Tibial nerve (tissue), 4 donors: ENCODE measurements around the gene DIAPH1. TPM values are rescaled to one million over a fixed set of nuclear protein-coding genes. Genes with fewer than 3 reads are reported as not detected.

ENCODE experiments used
- DNase-seq, 2 donors: peaks; one replicate each; pipeline ENCODE4 v3.0.0-alpha.2; 2019; ENCODE audit warnings: low spot score in 2 of 2
- H3K27ac ChIP-seq, 4 donors: fragments of 200-600 bp; sonication (generic) in 3 of 4; one replicate each; pipeline ENCODE4 v1.5.1; 2017 to 2019; ENCODE audit warnings: mild to moderate bottlenecking in 1 of 4
- H3K27me3 ChIP-seq, 2 donors: fragments of 200-600 bp; sonication (generic) in 1 of 2; one replicate each; pipeline versions ENCODE4 v1.5.1 to v1.6.0; 2017 to 2019
- H3K36me3 ChIP-seq, 3 donors: fragments of 200-600 bp; sonication (generic); one replicate each; pipeline ENCODE4 v1.5.1; 2018 to 2019
- H3K4me1 ChIP-seq, 4 donors: fragments of 200-600 bp; sonication (generic) in 3 of 4; one replicate each; pipeline ENCODE4 v1.5.1; 2017 to 2019
- H3K4me3 ChIP-seq, 4 donors: fragments of 200-600 bp; sonication (generic) in 3 of 4; one replicate each; pipeline ENCODE4 v1.5.1; 2017 to 2019; ENCODE audit warnings: mild to moderate bottlenecking in 1 of 4, moderate library complexity in 1 of 4
- H3K9me3 ChIP-seq, 4 donors: fragments of 200-600 bp; sonication (generic) in 3 of 4; one replicate each; pipeline ENCODE4 v1.5.1; 2017 to 2019
- CTCF ChIP-seq, 5 experiments: fragments of 200-600 bp in 3 of 5; fragments of 450-650 bp in 2 of 5; sonication (generic) in 3 of 5; IDR thresholded peaks; one replicate each; pipeline ENCODE4 v1.5.1; 2016 to 2019; ENCODE audit warnings: antibody characterized with exemption in 5 of 5, mild to moderate bottlenecking in 3 of 5, moderate library complexity in 2 of 5
- EP300 ChIP-seq, 2 donors: sonication (generic); formaldehyde crosslinking; IDR thresholded peaks; one replicate each; pipeline ENCODE4 v1.6.1; 2017; ENCODE audit warnings: antibody characterized with exemption in 2 of 2, mild to moderate bottlenecking in 1 of 2
- POLR2A ChIP-seq, 2 donors: fragments of 450-650 bp; IDR thresholded peaks; one replicate each; pipeline ENCODE4 v1.6.1; 2017; ENCODE audit warnings: antibody characterized with exemption in 2 of 2, mild to moderate bottlenecking in 2 of 2, moderate library complexity in 2 of 2
- WGBS, 2 donors: methylation state at CpG; one replicate each; pipeline ENCODE4 v1.1.5; 2018; 5-methylcytosine and 5-hydroxymethylcytosine counted together
- total RNA-seq, 4 donors: library from RNA; depleted of rRNA; stranded (reverse); fragments of >200 nt; gene quantifications; one replicate each; pipeline ENCODE4 v1.1.0, GENCODE V29; 2016

Gene DIAPH1
- total RNA-seq, 4 donors from 2014 or later: 59.4 to 102 (median 64.0) TPM

DNA sequence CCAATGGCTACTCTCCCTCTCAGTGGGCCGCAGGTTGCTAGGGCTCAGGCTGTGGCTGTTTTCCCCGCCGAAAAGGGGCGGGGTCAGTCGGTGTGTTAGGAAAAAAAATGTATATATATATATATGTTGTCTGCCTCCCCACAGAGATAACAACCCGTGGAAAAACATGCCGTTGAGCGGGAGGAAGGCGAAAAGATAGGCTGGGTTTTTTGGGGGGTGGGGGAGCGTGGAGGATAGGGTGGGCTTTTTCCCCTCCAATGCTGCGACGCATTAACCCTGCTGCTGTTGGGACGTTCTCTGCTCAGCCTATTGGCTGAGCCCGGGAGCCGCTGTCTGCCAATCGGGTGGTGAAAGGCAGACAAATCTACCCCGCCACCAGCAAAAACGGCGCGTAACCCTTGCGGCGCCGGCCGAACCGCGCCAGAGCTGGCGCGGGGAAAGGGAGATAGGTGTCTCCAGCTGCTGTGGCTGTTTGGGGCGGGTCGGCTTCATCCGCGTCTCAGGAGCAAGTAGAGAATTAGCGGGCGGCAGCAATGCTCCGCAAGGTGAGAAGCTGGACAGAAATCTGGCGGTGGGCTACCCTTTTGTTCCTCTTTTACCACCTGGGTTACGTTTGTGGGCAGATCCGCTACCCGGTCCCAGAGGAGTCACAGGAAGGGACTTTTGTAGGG lies 134.0 kb downstream of the DIAPH1 start, which contains the start of gene PCDHGC4:
Gene PCDHGC4 (plus strand): TSS at position 390 of the 671 bp plus-strand sequence. CDS start 144 bp downstream, at position 534.
- WGBS, 2 donors: 21 to 23% methylated on average over 38 to 39 of the region's 39 CpGs
- no peak for DNase-seq
- Histone ChIP-seq H3K4me1 (peaks cover 0 to 48% (median 9%) of the 10 kb centered on the region in 4 donors), H3K27ac (no peak within 1 kb of the TSS), H3K36me3 (peaks cover 0 to 32% (median 0%) of the 10 kb centered on the region in 3 donors), H3K9me3 (no peaks in the 10 kb centered on the region), H3K4me3 (peak within 1 kb of the TSS in 2 of 4 donors; percentile 22 to 36), H3K27me3 (no peaks in the 10 kb centered on the region)
- no peak for TF ChIP-seq CTCF (IDR thresholded peaks at IDR 0.05)
- no peak for TF ChIP-seq EP300 (IDR thresholded peaks at IDR 0.05)
- TF ChIP-seq POLR2A (IDR thresholded peaks at IDR 0.05): no peak

- TF ChIP-seq EP300 (IDR thresholded peaks at IDR 0.05) (no peak), CTCF (IDR thresholded peaks at IDR 0.05) (no peak), POLR2A (IDR thresholded peaks at IDR 0.05) (no peak)
- Histone ChIP-seq H3K36me3 (peaks cover 0 to 27% (median 0%) of the 10 kb centered on the region in 3 donors), H3K27ac (no peak overlapping the region), H3K4me3 (peak overlapping the region in 2 of 4 donors; percentile 22 to 36), H3K27me3 (no peaks in the 10 kb centered on the region), H3K9me3 (no peaks in the 10 kb centered on the region), H3K4me1 (peaks cover 0 to 53% (median 12%) of the 10 kb centered on the region in 4 donors)
- no peak for DNase-seq
- 42 to 44% methylated on average over 4 of the region's 4 CpGs for WGBS, 2 donors
These were observed 134.5 kb downstream of the DIAPH1 start for GRCh38 chr5:141484310-141484640.

DNA sequence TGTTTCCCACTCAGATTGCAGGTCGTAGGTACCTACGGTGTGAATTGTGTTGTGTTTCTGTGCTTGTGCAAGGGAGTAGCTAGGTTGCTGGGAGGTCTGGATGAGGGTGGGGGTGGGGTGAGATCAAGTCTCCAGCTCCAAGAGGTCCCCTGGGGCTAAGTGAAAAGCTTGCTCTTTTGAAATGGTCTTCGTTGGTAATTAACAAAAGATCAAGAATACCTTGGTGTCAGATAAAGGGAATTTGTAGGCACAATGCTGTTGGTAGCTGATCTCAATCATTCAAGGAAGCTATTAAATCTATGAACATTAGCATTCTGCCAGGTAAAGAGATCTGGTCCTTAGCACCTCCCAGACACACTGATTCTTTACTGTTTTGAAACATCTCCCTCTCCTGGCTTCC lies 134.9 kb downstream of the DIAPH1 start:
- Histone ChIP-seq H3K4me3 (no peak overlapping the region), H3K36me3 (peaks cover 0 to 24% (median 0%) of the 10 kb centered on the region in 3 donors), H3K27ac (no peak overlapping the region), H3K27me3 (no peaks in the 10 kb centered on the region), H3K4me1 (peaks cover 0 to 57% (median 13%) of the 10 kb centered on the region in 4 donors), H3K9me3 (no peaks in the 10 kb centered on the region)
- WGBS, 2 donors: 77 to 84% methylated on average over 3 of the region's 3 CpGs
- TF ChIP-seq EP300 (IDR thresholded peaks at IDR 0.05): no peak
- DNase-seq: no peak

DNA sequence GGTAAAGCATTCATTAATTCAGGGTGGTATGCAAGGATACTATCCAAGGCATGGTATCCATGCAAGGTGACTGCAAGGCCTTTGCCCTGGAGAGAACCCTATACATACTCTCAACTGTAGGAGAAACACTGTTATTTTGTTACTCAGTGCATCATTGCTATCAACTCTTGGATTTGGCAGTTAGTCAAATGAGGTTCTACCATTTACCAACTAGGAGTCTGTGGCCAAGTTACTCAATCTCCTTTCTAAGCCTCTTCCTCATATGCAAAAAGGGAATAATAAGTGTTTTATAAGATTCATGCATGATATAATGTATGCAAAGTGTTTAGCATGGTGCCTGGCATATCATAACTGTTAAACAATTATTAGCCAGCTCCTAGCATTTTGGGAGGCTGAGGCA lies 139.0 kb downstream of the DIAPH1 start:
- no peak for DNase-seq
- H3K9me3 ChIP-seq: no peaks in the 10 kb centered on the region
- H3K4me1 ChIP-seq: peaks cover 3 to 73% (median 28%) of the 10 kb centered on the region in 4 donors

GRCh38 chr5:141478321-141478945 lies 140.4 kb downstream of the DIAPH1 start:
- H3K4me1 ChIP-seq: peaks cover 3 to 62% (median 26%) of the 10 kb centered on the region in 4 donors
- DNase-seq: no peak
- 52 to 56% methylated on average over 20 of the region's 20 CpGs for WGBS, 2 donors

More for the DNA sequence above, 139.0 kb downstream of the DIAPH1 start:
- Histone ChIP-seq H3K27me3 (no peaks in the 10 kb centered on the region), H3K36me3 (no peaks in the 10 kb centered on the region), H3K27ac (no peak overlapping the region), H3K4me3 (no peak overlapping the region)
- no peak for TF ChIP-seq POLR2A (IDR thresholded peaks at IDR 0.05)
- TF ChIP-seq EP300 (IDR thresholded peaks at IDR 0.05): no peak
- TF ChIP-seq CTCF (IDR thresholded peaks at IDR 0.05): no peak

More at GRCh38 chr5:141478321-141478945, 140.4 kb downstream of the DIAPH1 start:
- Histone ChIP-seq H3K27ac (no peak overlapping the region), H3K36me3 (no peaks in the 10 kb centered on the region), H3K4me3 (peak overlapping the region in 2 of 4 donors; percentile 3 to 60), H3K27me3 (no peaks in the 10 kb centered on the region), H3K9me3 (no peaks in the 10 kb centered on the region)
- no peak for TF ChIP-seq POLR2A (IDR thresholded peaks at IDR 0.05)
- TF ChIP-seq CTCF (IDR thresholded peaks at IDR 0.05): no peak
- no peak for TF ChIP-seq EP300 (IDR thresholded peaks at IDR 0.05)
